Medulla oblongata (tissue), 1 donor: Measurements from ENCODE around the gene SPEF1.

Source experiments
- DNase-seq: peaks from one replicate; pipeline ENCODE4 v3.0.0-alpha.2; 2015; ENCODE audit errors: extremely low spot score

The SPEF1 gene

DNA sequence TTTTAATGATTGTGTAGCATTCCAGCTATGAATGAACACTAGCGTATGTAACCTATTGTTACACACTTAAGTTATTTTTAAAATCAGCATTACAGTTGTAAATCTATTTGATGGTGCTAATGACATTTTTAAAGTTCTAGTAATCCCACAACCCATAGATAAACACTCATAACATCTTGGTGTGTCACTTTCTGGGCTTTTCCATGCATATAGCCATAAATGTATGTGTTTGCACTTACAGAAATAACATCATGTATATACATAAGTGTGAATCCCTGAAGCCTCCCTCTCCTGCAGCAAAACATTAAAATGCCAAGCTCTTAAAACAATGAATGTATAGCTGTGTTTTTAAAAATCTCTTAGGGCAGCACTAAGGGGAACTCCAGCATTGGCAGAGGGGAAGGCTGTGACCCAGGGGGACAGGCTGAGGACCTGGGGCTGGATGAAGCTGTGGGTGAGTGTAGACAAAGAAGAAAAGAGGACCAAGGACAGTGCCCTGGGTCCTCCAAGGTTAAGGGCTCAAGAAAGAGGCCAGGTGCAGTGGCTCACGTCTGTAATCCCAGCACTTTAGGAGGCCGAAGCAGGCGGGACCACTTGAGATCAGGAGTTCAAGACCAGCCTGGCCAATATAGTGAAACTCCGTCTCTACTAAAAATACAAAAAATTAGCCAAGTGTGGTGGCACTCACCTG is 6.2 kb upstream of the SPEF1 start:
- no peak for DNase-seq

DNA sequence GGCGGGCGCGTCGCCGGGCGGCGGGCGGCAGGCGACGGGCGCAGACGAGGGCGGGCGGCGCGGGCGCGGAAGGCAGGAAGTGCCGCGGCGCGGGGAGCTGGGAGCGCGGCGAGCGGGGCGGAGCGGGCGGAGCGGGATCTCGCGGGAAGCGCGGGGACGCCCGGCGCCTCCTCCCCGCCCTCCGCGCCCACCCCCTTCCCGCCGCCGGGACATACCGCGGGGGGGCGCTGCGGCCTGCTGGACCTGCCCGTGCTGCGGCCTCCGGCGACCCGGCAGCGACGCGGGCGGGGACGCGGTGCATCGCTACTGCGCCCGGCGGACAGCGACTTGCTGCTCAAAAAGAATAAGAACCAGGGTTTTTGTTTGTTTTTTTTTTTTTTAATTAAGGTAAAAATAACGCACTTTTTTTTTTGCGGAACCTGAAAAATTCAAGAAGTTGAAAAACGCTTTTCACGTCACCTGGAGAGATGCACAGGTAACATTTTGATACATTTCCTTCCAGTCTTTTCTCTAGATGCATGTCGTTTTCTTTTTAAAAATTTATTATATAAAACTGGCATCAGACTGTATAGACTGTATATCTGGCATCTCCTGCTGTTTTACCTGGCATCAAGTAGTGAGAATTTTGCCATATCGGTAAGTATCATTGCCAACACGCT is 5.5 kb upstream of the SPEF1 start, which contains the start of gene CENPB:
Gene CENPB, minus strand, starts transcription at position 76 of the 659 bp plus-strand sequence. CDS start 257 bp downstream, outside the sequence.
- peak; percentile 89 for DNase-seq

DNA sequence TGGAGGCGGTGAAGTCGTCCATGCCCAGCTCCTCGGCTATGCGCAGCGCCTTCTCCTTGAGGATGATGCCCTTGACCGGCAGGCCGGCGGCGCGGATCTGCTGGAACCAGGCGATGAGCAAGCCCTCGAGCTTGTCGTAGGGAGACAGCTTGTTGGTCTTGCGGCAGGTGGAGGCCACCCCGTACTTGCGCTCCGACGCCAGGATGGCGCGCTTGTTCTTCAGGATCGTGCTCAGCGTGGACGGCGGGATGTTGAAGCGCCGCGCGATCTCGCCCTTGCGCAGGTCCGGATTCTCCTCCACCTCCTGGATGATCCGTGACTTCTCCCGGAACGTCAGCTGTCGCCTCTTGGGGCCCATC is 4.9 kb upstream of the SPEF1 start:
- DNase-seq = no peak

DNA sequence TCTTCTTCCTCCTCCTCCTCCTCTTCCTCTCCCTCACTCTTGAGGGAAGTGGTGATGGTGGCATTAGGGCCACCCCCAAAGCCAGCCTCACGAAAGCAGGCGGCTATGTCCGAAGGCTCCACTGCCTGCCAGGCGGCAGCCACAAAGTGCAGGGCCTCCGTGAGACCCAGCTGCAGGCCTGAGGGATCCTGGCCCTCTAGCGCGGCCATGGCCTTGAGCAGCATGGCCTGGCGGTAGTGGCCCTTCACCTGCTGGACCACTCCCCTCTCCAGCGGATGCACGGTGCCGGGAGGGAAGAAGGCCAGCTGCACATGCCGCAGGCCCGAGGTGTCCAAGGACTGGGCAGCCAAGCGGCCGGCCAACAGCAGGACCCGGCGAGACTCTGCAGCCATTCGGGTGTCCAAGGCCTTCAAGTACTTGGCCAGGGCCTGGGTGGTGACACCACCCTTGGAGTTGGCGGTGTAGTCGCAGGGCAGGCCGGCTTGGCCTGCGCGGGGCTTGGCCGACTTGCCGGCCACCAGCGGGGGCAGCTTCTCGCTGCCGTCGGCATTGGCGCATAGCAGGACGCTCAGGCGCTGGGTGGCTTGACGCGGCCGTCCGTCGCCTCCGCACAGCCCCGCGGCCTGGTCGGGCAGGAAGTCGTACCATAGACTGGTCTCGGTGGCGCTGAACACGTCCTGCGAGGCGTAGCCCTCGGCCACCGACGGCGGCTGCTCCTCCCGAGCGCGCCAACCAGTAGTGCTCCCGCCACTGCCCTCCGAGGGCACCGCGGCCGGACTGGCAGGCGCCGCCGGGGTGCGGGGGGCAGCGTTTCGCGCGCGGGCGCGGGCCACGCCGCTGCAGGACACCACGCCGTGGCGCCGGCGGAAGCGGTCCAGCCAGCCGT is 4.2 kb upstream of the SPEF1 start:
- DNase-seq = no peak

DNA sequence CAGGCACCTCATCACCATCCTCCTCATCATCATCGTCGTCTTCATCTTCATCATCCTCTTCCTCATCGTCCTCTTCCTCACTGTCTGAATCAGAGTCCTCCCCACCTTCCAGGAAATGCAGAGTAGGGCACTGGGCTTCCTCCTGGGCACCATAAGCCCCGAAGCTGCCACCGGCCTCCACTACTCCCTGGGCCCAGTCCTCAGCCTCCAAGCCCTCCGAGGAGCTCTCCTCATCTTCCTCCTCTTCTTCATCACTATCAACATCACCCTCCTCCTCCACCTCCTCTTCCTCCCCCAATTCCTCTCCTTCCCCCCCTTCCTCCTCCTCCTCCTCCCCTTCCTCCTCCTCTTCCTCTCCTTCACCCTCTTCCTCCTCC is 3.6 kb upstream of the SPEF1 start:
- no peak for DNase-seq

DNA sequence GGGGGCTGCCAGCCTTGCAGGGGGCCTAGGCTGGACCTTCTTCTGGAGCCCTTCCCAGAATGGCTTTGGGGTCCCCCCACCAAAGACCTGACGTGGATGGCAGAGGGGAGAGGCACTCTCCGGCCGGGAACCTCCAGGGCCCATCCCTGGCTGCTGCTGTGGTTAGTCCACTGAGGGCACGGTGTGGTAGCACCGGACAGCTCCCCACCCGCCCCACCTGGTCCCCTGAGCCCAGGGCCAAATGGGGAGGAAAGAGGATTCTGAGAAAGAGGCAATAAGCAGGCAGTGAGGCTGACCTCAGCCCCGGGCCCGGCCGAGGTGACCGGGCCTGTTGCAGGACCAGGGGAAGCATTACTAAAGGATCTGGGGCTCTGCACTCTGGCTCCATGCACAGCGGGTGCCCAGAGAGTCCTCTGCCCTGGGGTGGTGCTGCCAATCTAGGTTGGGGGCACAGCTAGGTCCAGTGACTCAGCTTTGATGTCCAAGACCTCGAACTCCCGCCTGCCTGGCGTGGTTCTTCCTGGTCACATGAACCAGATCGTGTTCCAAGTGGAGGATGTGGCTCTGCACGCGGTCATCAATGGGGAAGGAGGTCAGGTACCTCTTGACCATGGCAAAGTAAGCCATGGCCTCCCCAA is 3.1 kb upstream of the SPEF1 start:
- DNase-seq = no peak

DNA sequence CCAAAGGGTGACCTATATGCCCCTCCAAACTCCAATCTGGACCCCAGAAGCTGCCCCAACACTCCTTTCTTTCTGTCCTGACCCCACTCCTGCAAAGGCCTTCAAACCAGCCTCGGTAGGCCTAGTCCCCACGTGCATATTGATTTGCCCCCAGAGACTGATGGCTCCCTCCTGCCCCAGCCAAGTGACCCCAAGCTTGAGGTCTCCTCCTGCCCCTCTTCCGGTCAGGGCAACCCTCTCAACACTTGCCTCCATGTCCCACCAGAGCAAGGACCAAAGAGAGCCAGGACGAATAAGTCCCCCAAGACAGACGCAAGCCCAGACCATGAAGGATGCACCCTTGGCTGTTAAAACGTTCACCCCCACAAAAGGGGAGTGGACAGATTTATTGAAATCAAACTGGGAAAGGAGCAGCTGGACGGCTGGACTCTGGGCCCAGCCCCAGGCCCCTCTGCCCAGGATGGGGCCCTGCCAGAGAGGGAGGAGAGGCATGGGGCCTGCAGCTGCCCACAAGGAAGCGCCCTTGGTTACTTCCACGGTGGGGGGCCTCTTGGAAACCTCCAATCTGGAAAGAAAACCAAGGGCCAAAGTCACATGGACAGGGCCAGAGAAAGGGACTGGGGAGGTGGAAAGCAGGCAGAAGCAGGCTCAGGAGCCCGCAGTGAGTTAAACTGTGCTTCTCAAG is 2.4 kb upstream of the SPEF1 start:
- DNase-seq = peak; percentile 70

DNA sequence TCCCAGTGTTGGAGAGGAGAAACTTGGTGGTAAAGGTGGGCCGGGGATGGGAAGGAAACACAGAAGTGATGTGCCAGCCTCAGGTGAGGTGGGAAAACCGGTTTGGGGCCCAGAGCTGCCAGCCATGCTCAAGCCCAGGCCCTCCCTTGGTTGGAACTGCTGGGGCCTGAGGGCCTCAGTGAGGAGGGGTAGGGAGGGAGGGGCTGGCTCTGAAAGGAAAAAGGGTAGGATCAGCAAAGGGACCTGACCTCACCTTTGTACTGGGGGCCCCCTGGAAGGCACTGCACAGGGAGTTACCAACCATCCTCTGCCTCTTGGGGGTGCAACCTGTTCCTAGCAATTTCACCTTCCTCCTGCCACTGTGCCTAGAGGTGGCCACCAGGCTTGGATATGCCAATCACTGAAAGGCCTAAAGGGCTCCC is 1.8 kb upstream of the SPEF1 start:
- DNase-seq = no peak

DNA sequence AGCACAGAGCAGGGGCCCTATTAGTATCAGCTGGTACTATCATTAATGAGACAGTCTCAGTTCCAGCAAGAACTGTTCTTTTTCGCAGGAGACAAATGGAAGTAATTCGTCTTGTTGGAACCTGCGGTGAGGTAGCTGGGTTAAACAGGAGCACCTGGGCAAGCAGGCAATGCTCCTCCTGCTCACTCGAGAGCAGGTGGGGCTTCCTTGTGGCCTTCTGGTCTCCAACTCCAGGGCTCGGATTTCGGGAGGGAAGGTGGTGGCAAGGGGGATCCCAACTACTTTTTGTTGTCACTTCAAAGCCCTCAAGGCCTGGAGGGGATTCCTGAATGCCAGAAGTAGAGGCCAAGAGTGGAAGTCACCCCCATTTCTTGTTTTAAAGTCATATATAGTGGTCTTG is 1.3 kb upstream of the SPEF1 start:
- DNase-seq = no peak

DNA sequence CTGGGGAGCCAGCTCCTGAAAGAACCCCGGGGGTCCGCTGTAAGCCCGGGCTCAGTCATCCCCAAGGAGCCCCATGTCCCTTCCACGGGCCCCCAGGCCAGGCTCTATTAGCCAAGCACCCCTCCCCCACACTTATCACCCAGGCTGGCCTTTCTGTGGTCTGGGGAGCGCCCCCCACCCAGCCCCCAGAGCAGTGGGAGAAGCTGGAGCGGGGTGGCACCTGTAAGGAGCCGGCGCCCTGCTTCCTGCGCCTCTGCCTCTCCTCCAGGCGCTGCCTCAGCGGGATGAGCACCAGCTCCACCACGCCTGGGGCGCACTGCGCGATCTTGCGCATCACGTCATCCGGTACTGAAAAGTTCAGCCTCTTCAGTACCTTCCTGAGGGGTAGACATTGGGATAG is 2.3 kb downstream of the SPEF1 start:
- no peak for DNase-seq

DNA sequence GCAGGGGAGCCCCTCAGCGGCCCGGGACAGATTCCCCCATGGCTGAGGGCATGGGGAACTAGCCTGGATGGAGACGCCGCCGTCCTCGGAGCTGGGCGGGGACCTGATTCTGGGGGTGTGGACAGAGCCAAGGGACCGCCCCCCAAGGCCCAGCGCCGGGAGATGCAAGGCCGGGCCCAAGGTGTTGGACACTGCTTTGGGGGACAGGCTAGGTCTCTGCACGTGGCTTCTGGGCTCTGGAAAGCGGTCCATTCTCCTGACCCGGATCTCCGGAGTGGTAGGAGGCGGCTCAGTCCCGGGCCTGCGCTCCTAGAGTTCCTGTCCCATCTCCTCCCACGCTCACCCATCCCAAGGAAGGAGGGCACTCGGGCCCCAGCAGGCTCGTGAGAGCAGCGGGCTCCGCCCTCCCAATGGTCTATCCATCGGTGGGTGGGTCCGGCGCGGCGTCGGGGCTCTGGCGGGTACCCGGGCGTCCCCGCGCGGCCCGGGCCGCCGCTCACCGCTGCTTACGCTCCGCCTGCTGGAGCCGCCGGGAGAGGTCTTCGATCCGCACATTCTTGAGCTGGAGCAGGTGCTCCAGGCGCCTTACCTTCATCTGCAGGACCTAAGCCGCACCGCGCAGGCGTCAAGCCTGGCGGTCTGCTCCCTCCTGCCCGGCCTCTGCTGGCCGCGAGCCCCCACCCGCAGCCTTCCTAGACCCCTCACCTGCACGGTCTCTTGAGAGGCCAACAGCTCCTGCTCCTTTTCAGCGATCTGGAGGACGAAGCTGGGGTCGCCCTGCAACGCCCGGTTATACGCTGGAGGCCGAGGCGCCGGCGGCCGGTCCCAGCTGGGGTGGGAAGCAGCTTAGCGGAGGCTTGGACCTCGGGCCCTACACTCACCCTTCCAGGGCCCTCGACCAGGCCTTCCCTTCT is 3.3 kb downstream of the SPEF1 start:
- no peak for DNase-seq

DNA sequence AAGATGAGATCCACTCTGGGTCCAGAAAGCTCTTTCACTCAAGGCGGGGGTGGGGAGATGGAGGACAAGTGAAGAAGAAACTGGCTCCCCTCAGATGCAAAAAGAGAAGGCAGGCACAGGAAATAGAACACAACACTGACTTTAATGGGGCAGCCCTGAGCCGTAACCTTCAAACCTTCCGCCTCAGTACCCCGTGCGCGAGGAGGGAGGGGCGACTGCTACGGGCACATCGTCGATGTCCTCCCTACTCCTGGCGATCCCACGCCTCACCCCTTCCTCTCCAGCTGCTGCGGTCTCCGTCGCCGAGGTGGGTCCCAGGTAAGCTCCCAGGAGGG is 3.9 kb downstream of the SPEF1 start:
- no peak for DNase-seq

DNA sequence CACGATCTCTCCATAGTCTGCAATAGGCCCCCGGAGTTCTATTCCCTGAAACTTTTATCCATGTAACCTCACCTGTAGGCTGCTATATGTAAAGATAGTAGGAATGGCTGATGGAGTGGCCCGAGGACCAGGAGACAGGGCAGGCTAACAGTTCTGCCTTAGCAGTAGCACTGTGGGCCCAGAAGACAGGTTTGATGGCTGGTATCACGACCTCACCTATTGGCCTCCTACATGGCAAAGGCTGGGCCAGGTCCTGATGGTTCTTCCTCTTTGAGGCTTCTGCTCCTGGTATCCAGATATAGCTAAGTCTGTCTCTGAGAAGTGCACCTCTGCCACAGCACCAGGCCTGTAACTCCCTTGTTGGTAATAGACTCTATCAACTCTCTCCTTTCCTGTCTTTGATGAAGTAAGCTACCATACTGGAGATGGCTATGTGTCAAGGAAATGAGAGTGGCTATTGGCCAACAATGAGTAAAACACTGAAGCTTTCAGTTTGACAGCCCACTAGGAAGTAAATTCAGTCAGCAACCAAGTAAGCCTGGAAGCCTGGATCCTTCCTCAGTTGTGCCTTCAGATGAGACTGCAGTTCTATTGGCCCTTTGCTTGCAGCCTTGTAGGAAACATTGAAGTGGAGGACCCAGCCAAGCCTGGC is 5.7 kb downstream of the SPEF1 start:
- DNase-seq = no peak

DNA sequence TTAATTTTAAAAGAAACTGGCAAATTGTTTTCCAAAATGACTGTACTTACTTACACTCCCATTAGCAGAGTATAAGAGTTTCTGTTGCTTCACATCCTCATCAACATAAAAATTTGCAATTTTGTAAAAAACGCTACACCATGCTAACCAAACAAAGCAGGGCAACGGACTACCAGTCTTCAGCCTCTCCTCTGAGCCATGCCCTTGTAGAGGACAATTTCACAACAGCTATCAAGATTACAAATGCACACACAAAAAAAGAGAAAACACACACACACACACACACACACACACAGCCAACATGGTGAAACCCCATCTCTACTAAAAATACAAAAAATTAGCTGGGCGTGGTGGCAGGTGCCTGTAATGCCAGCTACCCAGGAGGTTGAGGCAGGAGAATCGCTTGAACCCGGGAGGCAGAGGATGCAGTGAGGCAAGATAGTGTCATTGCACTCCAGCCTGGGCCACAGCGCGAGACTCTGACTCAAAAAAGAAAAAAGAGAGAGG is 9.6 kb downstream of the SPEF1 start:
- no peak for DNase-seq

DNA sequence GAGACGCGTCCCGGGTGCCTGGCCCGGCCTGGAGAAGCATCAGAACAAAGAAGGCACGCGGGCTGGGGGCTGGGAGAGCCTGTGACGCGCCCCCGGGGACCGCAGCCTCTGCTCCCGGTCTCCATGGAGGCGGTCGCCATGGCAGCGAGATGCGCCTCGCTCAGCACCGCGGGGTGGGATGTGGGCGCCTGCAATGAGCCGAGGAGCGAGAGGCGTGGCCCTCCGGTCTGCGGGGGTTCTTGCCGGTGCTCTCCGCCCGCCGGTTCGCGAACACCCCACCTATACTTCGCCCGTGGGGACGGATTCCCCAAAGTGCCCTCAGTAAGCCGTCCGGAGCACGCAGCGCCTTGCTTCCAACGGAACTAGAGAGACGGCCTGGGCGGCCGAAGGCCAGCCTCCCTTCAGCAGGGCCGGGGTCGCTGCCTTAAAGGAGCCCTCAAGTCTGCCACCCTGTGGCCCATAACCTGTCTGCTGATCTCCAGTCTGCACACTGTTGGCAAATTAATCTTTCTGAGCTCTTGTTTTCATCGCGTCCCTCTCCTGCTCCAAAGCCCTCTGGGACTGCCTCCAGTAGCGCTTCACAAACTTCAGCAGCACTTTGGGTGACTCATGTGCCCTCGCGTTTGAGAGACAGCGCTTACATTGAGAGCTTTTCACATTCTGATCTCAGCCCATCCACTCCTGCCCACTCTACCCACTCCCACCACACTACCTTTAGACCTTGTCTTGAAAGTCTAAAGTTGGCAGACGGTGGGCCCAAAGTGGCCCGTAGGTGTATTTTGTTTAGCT is 12.7 kb downstream of the SPEF1 start:
- DNase-seq = peak; percentile 82

DNA sequence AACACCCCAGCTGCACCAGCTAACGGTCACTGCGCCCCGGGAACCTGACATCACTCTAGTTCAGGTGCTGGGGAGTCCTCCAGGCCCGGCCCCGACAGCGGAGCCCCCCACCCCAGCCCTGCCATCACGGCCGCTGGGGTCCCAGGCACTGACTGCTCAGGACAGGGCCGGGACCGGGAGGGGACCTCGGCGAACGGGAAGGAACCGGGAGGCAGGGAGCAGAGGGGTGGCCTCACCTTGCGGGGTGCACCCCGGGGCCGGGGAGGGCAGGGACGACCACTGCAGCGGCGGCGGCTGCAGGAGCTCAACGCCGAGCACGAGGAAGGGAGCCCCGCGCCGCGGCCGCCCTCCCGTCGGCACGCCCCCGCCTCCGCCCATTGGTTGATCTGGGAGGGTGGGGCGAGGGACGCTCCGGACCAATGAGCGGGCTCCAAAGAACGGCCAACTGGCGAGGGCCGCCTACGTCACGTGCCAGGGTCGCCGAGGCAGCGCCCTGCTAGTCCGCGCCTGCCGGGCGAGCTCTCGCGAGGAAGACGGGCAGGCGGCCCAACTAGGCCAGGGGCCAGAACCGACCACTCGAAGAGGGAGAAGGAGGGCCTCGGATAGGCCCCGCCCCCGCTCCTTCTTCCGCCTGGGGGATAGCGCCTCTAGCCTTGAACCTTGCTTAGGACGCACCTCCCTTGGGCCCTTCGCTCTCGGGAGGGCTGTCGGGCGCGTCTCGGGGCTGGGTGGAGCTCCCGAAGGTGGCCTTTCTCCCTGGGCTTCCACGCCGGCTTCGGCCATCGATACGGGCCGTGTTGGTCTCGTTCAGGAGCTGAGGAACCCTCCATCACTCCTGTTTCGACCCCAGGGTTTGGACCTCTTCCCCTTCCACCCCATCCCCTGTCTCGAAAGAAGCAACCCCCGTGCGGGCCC is 13.6 kb downstream of the SPEF1 start, which contains the start of gene ADISSP:
Gene ADISSP, minus strand, starts transcription at position 327 of the 915 bp plus-strand sequence. CDS start 7,653 bp downstream, outside the sequence.
- peak; percentile 99 for DNase-seq

DNA sequence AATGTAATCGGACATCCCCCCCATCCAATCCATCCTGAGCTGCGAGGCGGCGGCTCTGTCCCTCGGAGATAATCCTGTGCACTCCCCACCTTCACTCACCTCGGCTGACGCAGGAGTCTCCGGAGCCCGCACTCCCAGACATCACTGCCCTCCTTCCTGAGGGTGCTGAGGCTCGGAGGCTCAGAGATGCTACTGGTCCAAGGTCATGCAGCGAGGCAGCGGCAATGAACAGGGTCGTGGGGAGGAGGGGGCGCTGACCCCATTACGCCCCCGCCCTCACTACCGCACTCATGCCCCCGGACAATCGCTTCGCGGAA is 14.2 kb downstream of the SPEF1 start:
- DNase-seq = no peak
